SK-N-DZ (cell line): ENCODE results near the gene FOXP1.

Source experiments
- DNase-seq: peaks from one replicate; pipeline ENCODE4 v3.0.0-alpha.2; 2015; ENCODE audit warnings: low spot score

The FOXP1 gene

DNA sequence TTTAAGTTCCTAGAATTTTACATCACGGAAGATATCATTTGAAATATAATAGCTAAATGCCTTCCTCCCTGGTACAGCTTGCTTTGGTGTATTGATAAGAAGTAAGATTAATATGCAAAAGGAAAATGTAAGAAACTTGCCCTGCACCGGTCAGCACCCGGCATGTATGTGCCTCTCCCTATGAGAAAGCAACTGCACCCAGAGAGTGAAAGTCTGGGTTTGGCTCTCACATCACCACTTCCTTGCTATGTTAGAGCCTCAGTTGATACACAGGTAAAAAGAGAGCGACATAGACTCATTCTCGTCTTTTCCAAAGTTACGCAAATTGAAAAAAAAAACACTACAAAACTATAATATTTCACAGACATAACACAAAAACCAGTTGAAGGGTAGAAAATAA is 96.7 kb downstream of the FOXP1 start:
- no peak for DNase-seq

DNA sequence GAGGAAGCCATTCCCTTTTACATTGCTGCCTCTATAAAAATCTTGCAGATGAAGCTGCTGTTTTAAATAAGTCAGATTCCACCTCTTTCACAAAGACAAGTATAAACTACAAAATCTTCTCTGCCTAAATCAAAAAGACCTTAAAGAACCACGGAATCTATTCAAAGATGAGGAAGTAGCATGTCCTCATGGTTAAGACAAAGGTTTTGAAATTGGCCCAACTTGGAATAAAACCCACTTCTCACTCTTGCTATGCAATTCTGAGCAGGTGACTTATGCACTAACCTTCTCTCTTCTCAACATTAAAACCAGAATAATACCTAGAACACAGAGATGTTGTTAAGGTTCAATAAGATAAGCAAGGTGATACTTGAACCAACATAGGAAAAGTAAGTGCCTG is 97.6 kb downstream of the FOXP1 start:
- no peak for DNase-seq

DNA sequence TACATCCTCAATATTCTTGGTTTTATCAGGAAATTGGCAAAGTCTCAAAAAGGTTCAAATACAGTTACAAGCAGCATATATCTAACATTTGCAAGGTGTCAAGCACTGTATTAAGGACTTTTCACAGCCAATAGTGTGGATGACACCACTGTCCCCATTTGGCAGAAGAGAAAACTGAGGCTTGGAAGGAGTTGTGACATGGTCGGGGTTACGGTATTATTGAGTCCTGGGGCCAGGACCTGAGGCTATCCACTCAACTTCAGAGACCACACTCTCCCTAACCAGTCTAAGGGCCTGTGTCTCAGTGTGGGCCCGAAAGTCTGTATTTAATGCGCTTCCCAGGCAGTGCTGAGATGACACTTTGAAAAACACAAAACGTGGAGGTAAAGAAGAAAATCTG is 99.1 kb downstream of the FOXP1 start:
- no peak for DNase-seq

DNA sequence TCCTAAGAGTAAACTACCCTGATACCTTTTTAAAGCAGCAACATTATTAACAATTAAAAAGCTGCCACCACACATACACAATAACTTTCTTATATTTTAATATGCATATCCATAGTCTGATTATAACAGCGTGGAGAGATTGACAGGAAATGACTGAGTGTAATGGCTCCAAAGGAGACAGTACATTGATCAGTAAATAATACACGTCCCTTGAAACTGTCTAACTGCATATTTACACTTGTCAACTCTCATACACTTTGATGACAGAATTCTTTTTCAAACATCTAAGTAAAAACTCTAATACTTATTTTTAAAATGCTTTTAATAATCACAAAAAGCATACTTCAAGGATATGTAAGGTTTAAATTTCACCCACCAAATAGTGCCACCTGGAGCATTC is 99.5 kb downstream of the FOXP1 start:
- no peak for DNase-seq

DNA sequence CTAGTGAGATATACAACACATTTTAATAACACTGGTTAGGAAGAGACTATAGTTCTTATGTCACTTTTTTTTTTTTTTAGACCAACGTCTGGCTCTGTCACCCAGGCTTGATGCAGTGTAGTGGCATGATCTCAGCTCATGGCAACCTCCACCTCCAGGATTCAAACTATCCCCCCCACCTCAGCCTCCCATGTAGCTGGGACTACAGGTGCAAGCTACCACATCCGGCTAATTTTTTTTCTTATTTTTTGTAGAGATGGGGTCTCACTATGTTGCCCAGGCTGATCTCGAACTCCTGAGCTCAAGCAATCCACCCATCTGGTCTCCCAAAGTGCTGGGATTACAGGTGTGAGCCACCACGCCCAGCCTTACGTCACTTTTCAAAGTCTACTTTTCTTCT is 100.8 kb downstream of the FOXP1 start:
- DNase-seq, result no peak

DNA sequence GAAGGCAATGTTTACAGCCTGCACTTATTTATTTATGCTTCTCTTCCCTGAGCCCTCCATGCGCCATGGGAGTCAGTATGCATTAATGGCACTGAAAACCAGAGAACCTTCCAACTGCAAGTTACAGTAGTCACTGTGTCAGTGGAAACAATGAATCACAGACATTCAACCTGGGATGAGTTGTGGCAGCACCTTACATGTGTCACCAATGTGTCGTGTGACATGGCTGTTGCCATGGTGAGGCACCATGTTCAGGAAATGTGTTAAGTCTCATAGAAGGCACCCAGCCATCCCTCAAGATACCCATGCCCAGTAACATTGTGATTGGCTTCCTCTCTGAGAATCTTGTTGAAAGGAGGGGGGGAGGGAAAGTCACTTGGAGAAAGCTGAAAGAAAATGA is 105.0 kb downstream of the FOXP1 start:
- no peak for DNase-seq

DNA sequence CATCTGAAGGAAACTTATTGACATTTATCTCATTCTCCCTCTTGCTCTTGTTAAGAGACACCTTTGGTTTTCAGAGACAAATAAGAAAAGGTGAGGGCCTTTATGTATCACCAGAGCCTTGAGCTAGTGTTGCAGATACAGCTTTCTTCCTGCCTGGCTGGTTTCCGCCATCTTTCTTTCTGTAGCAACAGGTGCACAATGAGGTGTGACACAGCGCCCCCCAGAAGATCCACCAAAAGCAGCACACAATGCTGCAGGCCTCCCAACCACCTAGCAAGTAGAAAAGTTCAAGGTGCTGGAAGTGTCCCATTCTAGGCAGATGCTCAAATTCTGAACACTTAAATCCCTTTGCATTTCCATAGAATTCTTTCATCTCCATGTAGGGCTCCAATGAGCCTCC is 106.6 kb downstream of the FOXP1 start:
- no peak for DNase-seq

DNA sequence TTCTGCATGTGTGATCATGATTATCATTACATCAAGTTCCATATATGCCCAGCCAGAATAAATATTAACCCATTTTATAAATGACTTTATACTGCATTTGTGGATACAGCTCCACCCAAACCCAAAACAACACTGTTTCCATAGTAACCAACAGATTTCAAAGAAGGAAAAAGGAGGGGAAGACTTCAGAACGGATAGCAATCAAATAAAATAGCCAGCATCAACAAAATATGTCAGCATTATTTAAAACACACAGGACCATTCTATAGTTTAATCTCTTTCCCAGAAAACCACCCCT is 114.4 kb downstream of the FOXP1 start:
- no peak for DNase-seq

DNA sequence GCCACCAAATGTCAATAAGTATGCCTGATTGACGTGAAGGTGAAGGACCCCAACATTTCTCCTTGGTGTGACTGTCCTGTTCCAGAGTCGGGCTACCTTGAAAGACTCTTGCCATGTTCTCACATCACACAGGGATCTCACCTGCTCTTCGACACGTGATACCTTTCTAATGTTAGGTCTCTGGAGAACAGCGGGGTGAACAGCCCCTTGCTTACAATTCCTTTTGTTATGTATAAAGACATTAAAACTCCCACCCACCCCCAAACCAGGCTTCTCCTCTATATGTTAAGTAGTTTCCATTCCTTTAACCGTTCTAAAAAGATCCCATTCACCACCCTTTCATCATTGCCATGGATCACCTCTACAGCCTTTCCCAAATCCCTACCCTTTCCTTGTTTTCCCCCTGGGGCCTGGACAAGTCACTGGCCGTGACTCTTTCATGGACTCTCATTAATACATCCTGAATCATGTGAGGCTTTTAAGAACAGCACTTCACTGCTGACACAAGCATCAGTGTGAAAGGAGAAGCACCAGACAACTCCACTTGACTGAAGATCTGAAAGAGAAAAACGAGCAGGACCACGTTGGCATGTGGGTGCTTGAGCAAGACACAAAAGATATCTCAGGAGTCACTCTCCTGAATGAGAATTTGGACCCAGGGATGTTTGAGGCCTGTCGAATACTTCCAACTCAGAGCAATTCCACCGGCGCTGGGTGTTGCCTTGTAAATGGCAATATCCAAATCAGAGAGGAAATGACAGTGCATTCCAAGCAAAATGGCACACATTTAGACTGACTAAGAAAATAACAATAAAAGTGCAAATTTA is 115.0 kb downstream of the FOXP1 start:
- no peak for DNase-seq

DNA sequence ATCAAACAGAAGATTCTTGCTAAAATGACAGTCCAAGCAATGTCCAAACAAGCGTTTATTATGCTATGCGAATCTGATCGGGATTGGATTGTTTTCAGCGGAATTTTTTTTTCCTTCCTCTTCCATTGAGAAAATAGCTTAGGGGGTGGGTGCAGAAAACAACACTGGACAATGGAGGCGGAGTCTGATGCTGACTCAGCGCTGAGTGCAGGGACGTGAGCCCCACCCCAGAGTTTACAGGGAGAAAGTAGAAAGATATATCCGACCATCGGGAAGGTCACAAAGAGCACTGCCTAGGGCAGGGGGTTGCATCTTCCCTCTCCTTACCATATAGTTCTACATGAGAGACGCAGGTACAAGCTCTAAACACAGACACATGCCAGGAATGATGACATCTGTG is 117.0 kb downstream of the FOXP1 start:
- no peak for DNase-seq

DNA sequence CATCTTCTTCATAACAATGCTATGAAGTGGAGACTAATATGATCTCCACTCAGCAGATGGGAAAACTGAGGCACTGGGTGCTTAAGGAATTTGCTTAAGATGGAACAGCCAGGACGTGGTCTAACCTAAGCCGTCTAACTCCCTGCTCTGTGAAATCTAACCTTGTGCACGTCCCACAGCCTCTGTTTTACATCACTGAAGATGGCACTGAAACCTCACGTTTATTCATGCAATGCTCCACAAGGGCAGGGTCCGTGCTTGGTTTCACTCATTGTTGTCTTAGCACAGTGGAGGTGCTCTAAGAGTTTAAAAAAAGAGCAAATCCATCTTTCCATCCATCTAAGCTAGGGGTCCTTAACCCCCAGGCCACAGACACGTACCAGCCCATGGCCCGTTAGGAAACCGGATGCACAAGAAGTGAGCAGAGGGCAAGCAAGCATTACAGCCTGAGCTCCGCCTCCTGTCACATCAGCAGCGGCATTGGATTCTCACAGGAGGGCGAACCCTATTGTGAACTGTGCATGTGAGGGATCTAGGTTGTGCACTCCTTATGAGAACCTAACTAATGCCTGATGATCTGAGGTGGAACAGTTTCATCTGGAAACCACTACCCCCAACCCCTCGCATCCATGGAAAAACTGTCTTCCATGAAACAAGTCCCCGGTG is 118.0 kb downstream of the FOXP1 start:
- DNase-seq, result no peak

DNA sequence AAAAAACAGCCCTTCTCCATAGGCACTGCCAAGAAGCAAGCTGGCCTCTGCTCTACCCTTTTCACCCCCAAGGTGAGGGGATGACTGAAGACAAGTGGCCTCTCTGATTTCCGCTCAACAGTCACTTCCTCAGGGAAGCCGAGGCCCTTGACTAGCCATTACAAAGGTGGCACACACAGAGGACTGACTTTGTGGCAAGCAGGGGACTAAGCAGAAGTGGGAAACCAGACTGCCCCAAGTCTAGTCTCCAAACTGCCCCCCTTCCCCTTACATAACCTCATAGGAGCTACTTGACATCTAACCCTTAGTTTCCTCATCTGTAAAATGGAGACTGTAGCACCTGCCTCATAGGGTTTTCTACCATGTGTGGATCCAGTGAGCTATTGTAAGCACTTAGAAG is 118.9 kb downstream of the FOXP1 start:
- DNase-seq, result no peak

DNA sequence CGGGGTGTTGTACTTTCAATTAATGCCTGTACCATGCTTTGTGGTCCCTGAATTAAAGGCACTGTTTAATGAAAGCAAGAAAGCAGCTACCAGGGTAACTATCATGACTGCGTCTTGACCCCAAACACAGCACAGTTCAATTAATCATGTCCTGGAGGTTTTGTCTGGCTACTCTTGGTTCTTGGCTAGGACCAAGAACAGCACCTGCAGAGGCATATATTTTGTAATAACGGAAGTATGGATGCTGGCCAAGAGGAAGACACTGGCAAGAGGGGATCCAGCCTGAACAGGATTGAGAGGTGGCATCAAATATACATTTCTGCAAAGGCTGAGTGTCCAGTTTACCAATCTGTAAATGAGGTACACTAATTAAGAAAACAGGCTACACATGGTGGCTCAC is 119.9 kb downstream of the FOXP1 start:
- DNase-seq, result no peak

DNA sequence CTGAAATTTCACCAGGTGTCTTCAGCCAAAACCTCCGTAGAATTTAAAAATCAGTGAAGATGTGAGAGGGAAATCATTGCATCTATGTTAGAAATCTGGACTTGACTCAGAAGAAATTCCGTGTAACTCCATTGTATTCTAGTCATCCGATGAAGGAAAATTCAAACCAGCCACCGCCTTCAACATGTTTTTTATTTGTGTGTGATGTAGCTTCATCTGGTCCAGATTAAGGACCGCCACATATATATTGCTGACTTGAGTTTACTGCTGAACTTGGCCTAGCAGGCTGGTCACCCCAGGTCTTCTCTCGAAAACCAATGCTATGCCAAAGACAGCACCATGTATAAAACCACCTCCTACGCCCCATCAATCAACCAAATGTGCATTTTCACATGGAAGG is 120.9 kb downstream of the FOXP1 start:
- no peak for DNase-seq

DNA sequence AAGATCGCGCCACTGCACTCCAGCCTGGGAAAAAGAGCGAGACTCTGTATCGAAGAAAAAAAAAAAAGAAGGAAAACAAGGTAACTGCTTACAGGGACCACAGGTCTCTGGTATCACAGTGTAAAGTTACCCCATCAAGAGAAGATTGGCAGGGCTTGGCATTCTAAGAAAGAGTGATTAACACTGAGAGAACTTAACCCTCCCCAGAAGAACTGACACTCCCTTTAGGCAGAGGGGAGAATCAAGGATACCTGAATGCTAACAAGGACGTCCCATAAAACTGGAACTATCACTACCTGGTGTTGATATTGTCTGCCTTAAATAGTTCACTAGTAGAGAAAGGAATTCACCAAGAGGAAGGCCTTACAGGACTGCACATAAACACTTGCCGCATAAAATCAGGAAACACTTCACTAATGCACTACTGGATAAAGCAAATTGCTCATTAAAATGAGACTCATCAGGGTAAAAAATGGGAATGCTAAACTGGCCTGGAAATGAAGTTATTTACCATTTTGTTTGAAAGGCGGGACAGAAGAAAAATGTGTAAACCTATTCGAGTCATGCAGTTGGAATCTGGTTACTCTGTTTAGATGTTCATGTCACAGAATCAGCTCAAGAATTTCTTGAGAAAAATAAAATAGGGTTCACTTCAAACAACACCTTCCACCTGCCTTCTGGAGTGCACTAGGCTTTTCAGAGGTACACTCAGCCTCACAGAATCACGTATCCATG is 121.6 kb downstream of the FOXP1 start:
- no peak for DNase-seq

DNA sequence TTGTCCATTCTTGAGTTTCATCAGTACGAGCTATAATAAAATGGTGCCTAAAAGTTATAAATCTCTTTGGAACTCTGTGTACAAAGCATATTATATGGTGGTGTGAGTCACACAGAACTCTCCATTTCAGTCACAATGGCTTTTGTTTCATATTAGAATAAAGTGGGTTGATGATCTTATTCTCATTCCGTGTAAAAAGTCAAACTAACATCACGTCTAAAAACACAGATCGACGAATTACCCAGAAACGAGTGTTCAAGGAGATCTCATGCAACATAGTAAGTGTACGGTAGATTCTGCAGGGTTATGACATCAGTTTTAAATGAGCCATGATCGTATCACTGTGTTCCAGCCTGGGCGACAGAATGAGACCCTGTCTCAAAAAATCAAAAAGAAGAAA is 122.4 kb downstream of the FOXP1 start:
- no peak for DNase-seq

DNA sequence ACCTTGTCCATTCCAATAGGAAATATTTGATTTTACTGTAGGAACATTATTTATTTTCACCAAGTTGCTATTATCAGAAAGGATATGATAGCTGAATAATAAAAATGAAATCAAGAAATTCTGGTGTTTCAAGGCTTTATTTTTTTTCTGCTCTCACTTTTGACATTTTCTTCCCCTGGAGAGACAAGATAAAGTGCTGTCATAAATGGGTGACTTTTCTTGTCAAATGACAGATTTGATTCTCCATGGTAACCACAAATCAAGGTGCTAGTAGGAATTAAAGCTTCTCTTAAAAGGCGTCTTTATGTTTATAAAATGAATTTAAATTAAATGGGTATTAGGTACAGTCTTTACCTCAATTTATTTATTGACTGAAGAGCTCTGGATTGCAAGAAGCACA is 124.6 kb downstream of the FOXP1 start:
- DNase-seq, result no peak

DNA sequence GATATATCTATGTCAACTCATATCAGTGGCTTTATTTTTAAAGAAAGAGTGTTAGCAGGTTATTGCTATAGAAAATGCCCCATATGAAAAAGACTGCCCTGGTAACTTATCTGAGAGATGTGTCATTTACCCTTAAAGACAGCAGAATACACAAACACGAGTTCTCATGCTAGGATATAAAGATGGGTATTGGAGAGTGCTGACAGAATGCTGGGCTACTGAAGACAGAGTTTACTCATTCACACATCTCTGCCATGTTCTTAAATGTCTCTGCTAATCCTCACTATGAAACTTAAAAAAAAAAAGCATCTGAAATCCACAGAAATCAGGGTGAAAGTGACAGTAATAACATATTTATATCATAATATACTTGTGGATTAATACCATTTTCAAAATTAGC is 126.7 kb downstream of the FOXP1 start:
- no peak for DNase-seq

DNA sequence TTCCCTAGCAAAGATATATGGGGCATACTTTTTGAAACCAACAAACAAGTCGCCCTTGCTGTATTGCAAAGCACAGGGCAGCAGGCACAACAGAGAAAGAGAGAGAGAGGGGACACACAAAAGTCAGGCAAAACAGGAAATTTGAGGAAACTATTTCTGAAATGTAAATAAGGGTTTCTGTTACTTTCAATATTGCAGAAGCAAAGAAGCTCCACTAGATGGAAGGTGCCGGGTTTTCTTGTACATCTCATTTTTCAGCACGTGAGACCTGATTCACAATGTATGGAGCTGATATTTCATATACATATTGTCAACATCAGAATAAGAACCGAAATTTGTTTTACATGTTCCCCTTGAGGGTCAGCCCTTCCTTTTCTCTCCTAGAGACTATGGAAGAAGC is 127.4 kb downstream of the FOXP1 start:
- DNase-seq, result no peak

DNA sequence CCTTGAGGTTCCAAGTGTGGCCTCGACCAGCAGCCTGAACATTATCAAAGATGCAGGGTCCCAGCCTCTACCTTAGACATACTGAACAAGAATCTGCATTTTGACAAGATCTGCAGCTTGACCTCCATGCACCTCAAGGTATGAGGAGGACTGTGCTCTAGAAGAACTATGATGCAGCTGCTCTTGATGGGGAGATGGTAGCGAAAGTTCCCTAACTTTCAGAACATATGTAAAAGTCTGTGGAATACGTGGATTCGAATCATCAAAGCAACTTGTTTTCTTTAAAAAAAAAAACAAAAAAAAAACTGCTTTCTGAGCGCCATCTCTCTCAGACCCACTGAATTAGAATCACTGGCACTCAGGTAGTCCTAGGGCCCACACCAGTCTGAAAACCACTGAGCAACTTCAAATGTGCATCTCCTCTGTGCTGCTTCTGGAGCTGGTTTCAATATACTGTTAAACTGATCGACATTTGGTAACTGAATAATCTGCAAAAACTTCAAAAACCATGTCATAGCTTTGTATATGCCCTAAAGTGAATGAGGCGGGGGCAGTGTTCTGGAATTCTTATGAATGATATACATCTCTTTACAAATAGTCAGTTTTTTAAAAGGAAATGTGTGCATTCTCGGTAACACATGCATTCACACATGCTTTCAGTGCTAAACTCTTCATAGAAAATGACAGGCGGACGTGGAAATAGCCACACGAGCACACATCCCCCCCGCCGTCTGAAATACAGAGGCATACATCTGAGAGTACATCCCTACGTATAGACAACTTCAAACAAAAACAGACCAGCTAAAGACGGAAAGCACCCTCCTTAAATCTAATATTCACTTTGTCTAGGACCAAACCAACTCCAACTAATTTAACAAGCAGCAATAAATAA is 128.8 kb downstream of the FOXP1 start:
- no peak for DNase-seq

DNA sequence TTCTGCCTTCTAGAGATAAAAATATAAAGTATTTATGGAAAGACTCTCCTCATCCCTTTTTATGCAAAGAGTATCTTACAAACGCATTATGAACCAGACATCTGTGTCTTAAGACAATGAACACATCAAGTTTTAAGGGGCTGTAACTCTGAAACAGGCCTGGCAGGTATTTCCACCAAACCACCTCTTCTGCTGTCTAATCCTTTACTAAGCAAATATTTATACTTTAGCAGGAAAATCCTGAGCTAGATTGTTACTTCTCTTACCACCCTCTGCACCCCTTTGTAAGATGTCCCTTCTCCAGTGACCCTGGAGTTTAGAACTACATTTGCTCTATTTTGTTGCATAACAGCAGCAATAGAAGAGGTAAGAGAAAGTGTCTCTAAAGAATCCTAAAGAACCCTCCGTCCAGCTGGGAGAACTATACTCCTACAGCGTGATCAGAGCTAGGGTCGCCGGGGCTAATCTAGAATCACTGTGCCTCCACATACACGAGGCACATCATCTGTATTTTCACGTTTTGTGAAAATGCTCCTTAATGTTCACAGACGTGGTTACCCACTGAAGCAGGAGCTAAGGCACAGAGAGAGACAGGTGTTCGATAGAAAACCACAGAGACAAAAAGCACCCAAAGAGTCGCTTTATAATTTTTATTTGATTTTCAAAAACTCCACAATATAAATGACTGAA is 129.6 kb downstream of the FOXP1 start:
- DNase-seq, result no peak
